ENCODE measurements around the gene TMEM273. TPM values are rescaled to one million over a fixed set of nuclear protein-coding genes. Genes with fewer than 3 reads are reported as not detected.

Gene TMEM273
- total RNA-seq, 1 experiment from 2014 or later = not detected

- no TSS peak for BruUV-seq (replicated peaks)
- no peaks in the 10 kb centered on the region for H3K79me2 ChIP-seq (ENCODE audit: insufficient read depth, low read length)
- no peak overlapping the region for H2AFZ ChIP-seq (ENCODE audit: low read depth, low read length, poor library complexity, severe bottlenecking)
- no peak for ATAC-seq
- no peaks in the 10 kb centered on the region for H3K36me3 ChIP-seq (ENCODE audit: control insufficient read depth in 1 of 2, insufficient read depth in 2 of 2, low read length in 2 of 2)
- ChIA-PET POLR2A (no interaction called here), CTCF (no interaction called here), RAD21 (ENCODE audit: low non-redundant PET in 1 of 2, low total read pairs in 2 of 2, uncharacterized antibody in 2 of 2, unreplicated experiment in 2 of 2) (no interaction called here)
- no peaks in the 10 kb centered on the region for H3K9me3 ChIP-seq (ENCODE audit: control insufficient read depth in 1 of 2, insufficient read depth in 1 of 2, low read depth in 1 of 2, low read length in 2 of 2)
- no peak overlapping the region for H3K4me3 ChIP-seq (replicated peaks in 1 of 2; ENCODE audit: low read depth in 1 of 2, low read length in 2 of 2)
- no peaks in the 10 kb centered on the region for H3K9me2 ChIP-seq (ENCODE audit: insufficient read depth)
- no peak overlapping the region for H3K27ac ChIP-seq (ENCODE audit: low read depth, low read length)
- DNase-seq (ENCODE audit: low read depth, low spot score) = no peak
- H4K20me1 ChIP-seq (ENCODE audit: insufficient read depth) = no peaks in the 10 kb centered on the region
- intact Hi-C loops (cut with micrococcal nuclease) = no loop called here
- no peak overlapping the region for H3K4me2 ChIP-seq (ENCODE audit: low read length)
- H3K9ac ChIP-seq (ENCODE audit: low read length) = no peak overlapping the region
- no peaks in the 10 kb centered on the region for H3K4me1 ChIP-seq (ENCODE audit: control insufficient read depth in 1 of 2, insufficient read depth in 2 of 2, low read length in 2 of 2)
- TF ChIP-seq POLR2A (IDR thresholded peaks at IDR 0.05; ENCODE audit: borderline replicate concordance, extremely low read depth, insufficient read depth, insufficient read length) = no peak
- no peak for TF ChIP-seq MAX (IDR thresholded peaks at IDR 0.05)
- TF ChIP-seq TCF7L2 (IDR thresholded peaks at IDR 0.05; ENCODE audit: borderline replicate concordance, extremely low read depth, insufficient read depth, insufficient read length) = no peak
- no peak for TF ChIP-seq FOSL1 (IDR thresholded peaks at IDR 0.05; ENCODE audit: low read depth)
- H3K27me3 ChIP-seq (ENCODE audit: insufficient read depth, low read length) = peaks cover 27% of the 10 kb centered on the region
These were observed 63.9 kb downstream of the TMEM273 start for GRCh38 chr10:49123981-49124950.

GRCh38 chr10:49120911-49121310 lies 67.3 kb downstream of the TMEM273 start:
- Histone ChIP-seq H4K20me1 (ENCODE audit: insufficient read depth) (no peaks in the 10 kb centered on the region), H3K27ac (ENCODE audit: low read depth, low read length) (no peak overlapping the region), H3K4me2 (ENCODE audit: low read length) (no peak overlapping the region), H2AFZ (ENCODE audit: low read depth, low read length, poor library complexity, severe bottlenecking) (no peak overlapping the region), H3K79me2 (ENCODE audit: insufficient read depth, low read length) (no peaks in the 10 kb centered on the region), H3K27me3 (ENCODE audit: insufficient read depth, low read length) (peaks cover 49% of the 10 kb centered on the region), H3K9ac (ENCODE audit: low read length) (no peak overlapping the region), H3K9me2 (ENCODE audit: insufficient read depth) (no peaks in the 10 kb centered on the region), H3K9me3 (ENCODE audit: control insufficient read depth in 1 of 2, insufficient read depth in 1 of 2, low read depth in 1 of 2, low read length in 2 of 2) (no peaks in the 10 kb centered on the region), H3K4me3 (replicated peaks in 1 of 2; ENCODE audit: low read depth in 1 of 2, low read length in 2 of 2) (no peak overlapping the region), H3K4me1 (ENCODE audit: control insufficient read depth in 1 of 2, insufficient read depth in 2 of 2, low read length in 2 of 2) (no peaks in the 10 kb centered on the region), H3K36me3 (ENCODE audit: control insufficient read depth in 1 of 2, insufficient read depth in 2 of 2, low read length in 2 of 2) (no peaks in the 10 kb centered on the region)
- no TSS peak for BruUV-seq (replicated peaks)
- ChIA-PET CTCF (no interaction called here), POLR2A (no interaction called here), RAD21 (ENCODE audit: low non-redundant PET in 1 of 2, low total read pairs in 2 of 2, uncharacterized antibody in 2 of 2, unreplicated experiment in 2 of 2) (no interaction called here)
- DNase-seq (ENCODE audit: low read depth, low spot score) = no peak
- intact Hi-C loops (cut with micrococcal nuclease) = no loop called here
- no peak for ATAC-seq
- no peak for TF ChIP-seq CBX3 (IDR thresholded peaks at IDR 0.05; ENCODE audit: low read depth)
- TF ChIP-seq CTCF (IDR thresholded peaks at IDR 0.05 in 2 of 3, conservative IDR thresholded peaks at IDR 0.05 in 1 of 3; ENCODE audit: borderline replicate concordance in 1 of 3, insufficient read depth in 1 of 3, low read depth in 2 of 3, low read length in 2 of 3) = no peak
- TF ChIP-seq SRF (IDR thresholded peaks at IDR 0.05; ENCODE audit: low read depth) = no peak
- no peak for TF ChIP-seq FOSL1 (IDR thresholded peaks at IDR 0.05; ENCODE audit: low read depth)
- TF ChIP-seq REST (IDR thresholded peaks at IDR 0.05; ENCODE audit: low read depth) = no peak
- no peak for TF ChIP-seq EZH2 (IDR thresholded peaks at IDR 0.05)
- TF ChIP-seq SP1 (IDR thresholded peaks at IDR 0.05; ENCODE audit: low read depth) = no peak
- no peak for TF ChIP-seq RAD21 (IDR thresholded peaks at IDR 0.05; ENCODE audit: low read depth)
- no peak for TF ChIP-seq ZFX (IDR thresholded peaks at IDR 0.05)
- no peak for TF ChIP-seq ATF3 (IDR thresholded peaks at IDR 0.05)
- no peak for TF ChIP-seq SIN3A (IDR thresholded peaks at IDR 0.05; ENCODE audit: low read depth)
- TF ChIP-seq POLR2AphosphoS5 (IDR thresholded peaks at IDR 0.05; ENCODE audit: low read depth, low read length) = no peak
